HEK293T (cell line): ENCODE data around the gene HOXC11.

Source experiments
- CTCF ChIA-PET: fragments of 350-600 bp; formaldehyde crosslinking; extraction: SDS; loops from one replicate; lab custom pipeline; 2021; ENCODE audit warnings: antibody characterized with exemption, inconsistent platforms; lab: Yijun Ruan, JAX
- POLR2A ChIA-PET: fragments of 350-600 bp; formaldehyde crosslinking; extraction: SDS; loops from one replicate; lab custom pipeline; 2020; ENCODE audit warnings: antibody characterized with exemption, inconsistent platforms; lab: Yijun Ruan, JAX
- DNase-seq: peaks from one replicate; pipeline ENCODE4 v3.0.0; 2012; ENCODE audit warnings: mixed read lengths; ENCODE audit errors: extremely low spot score
- ARNT ChIP-seq: fragments of 450-650 bp; IDR thresholded peaks from 2 replicates; pipeline ENCODE4 v1.6.1; 2017; ENCODE audit warnings: mild to moderate bottlenecking
- BHLHE40 ChIP-seq: fragments of 450-650 bp; IDR thresholded peaks from 2 replicates; pipeline ENCODE4 v1.6.1; 2016; ENCODE audit warnings: mild to moderate bottlenecking, moderate library complexity, borderline replicate concordance
- CTBP1 ChIP-seq: fragments of 450-650 bp; IDR thresholded peaks from 2 replicates; pipeline ENCODE4 v1.6.1; 2016; ENCODE audit warnings: borderline replicate concordance
- ELF4 ChIP-seq: fragments of 450-650 bp; IDR thresholded peaks from 2 replicates; pipeline ENCODE4 v1.6.1; 2017; ENCODE audit warnings: antibody characterized with exemption
- FOXA1 ChIP-seq: fragments of 450-650 bp; IDR thresholded peaks from 2 replicates; pipeline ENCODE4 v1.6.1; 2016; ENCODE audit warnings: mild to moderate bottlenecking
- FOXK2 ChIP-seq: fragments of 450-650 bp; IDR thresholded peaks from 2 replicates; pipeline ENCODE4 v1.6.1; 2016; ENCODE audit warnings: mild to moderate bottlenecking
- FOXM1 ChIP-seq: fragments of 450-650 bp; IDR thresholded peaks from 2 replicates; pipeline ENCODE4 v1.6.1; 2017; ENCODE audit warnings: mild to moderate bottlenecking, borderline replicate concordance
- HDGF ChIP-seq: fragments of 450-650 bp; IDR thresholded peaks from 2 replicates; pipeline ENCODE4 v1.6.1; 2017; ENCODE audit warnings: antibody characterized with exemption, borderline replicate concordance
- L3MBTL2 ChIP-seq: fragments of 450-650 bp; conservative IDR thresholded peaks from 2 replicates; pipeline ENCODE4 v1.6.1; 2016; ENCODE audit warnings: mild to moderate bottlenecking
- LEF1 ChIP-seq: fragments of 450-650 bp; IDR thresholded peaks from 2 replicates; pipeline ENCODE4 v1.6.1; 2017; ENCODE audit warnings: mild to moderate bottlenecking, borderline replicate concordance
- NFRKB ChIP-seq: fragments of 450-650 bp; IDR thresholded peaks from 2 replicates; pipeline ENCODE4 v1.6.1; 2016; ENCODE audit warnings: mild to moderate bottlenecking, moderate library complexity
- PKNOX1 ChIP-seq: fragments of 450-650 bp; IDR thresholded peaks from 2 replicates; pipeline ENCODE4 v1.6.1; 2016
- SP1 ChIP-seq: fragments of 450-650 bp; IDR thresholded peaks from 2 replicates; pipeline ENCODE4 v1.6.1; 2017
- SUZ12 ChIP-seq: fragments of 450-650 bp; IDR thresholded peaks from 2 replicates; pipeline ENCODE4 v1.6.1; 2016; ENCODE audit warnings: mild to moderate bottlenecking
- TARDBP ChIP-seq: fragments of 450-650 bp; IDR thresholded peaks from 2 replicates; pipeline ENCODE4 v1.6.1; 2016
- ZNF384 ChIP-seq: fragments of 450-650 bp; IDR thresholded peaks from 2 replicates; pipeline ENCODE4 v1.6.1; 2016

Gene HOXC11

GRCh38 chr12:53977596-53978445, 4.9 kb downstream of the HOXC11 start:
- TF ChIP-seq ARNT (no peak), FOXM1 (no peak), SP1 (no peak), HDGF (no peak), SUZ12 (no peak)
- ChIA-PET POLR2A (interaction anchor here (1.0 to 2.5 kb wide), 7 partner anchors 10 to 302 kb away, joined by 3 to 12 read pairs (median 8); partner anchors contain the start of genes CBX5, HNRNPA1 and HOXC13), CTCF (no interaction called here)
- DNase-seq: no peak

GRCh38 chr12:53978477-53979356, 5.8 kb downstream of the HOXC11 start:
- ChIA-PET CTCF (interaction anchor here (0.5 to 1.5 kb wide), 4 partner anchors 14 to 343 kb away, joined by 3 to 4 read pairs (median 3); no protein-coding TSS in a partner anchor), POLR2A (interaction anchor here (1.1 to 2.5 kb wide), 6 partner anchors 11 to 39 kb away, joined by 3 to 12 read pairs (median 8); partner anchors contain the start of genes HOXC13 and HOXC9)
- TF ChIP-seq L3MBTL2: no peak; the same call in 1 of the 2 replicates
- TF ChIP-seq SP1: no peak
- no peak for TF ChIP-seq ARNT
- no peak for TF ChIP-seq SUZ12
- no peak for TF ChIP-seq FOXK2
- TF ChIP-seq FOXM1: no peak
- TF ChIP-seq TARDBP: no peak
- no peak for TF ChIP-seq ELF4
- TF ChIP-seq LEF1: no peak
- no peak for TF ChIP-seq FOXA1
- no peak; the same call in 1 of the 2 replicates for TF ChIP-seq CTBP1
- no peak for TF ChIP-seq NFRKB
- no peak for TF ChIP-seq ZNF384
- TF ChIP-seq BHLHE40: no peak
- TF ChIP-seq PKNOX1: no peak
- TF ChIP-seq HDGF: no peak
- DNase-seq: no peak

GRCh38 chr12:53980104-53980801, 7.3 kb downstream of the HOXC11 start:
- CTCF ChIA-PET: interaction anchor here (0.7 to 1.5 kb wide), 2 partner anchors 27 to 234 kb away, joined by 3 to 4 read pairs; no protein-coding TSS in a partner anchor
- TF ChIP-seq PKNOX1 (peak; percentile 87; the same call in 1 of the 2 replicates), SUZ12 (no peak)
- no peak for DNase-seq
- POLR2A ChIA-PET: interaction anchor here (0.6 to 1.9 kb wide), 3 partner anchors 20 to 208 kb away, joined by 3 to 7 read pairs (median 3); partner anchors contain the start of gene HOXC9

- CTCF ChIA-PET: interaction anchor here (0.7 kb wide), 1 partner anchor 235 kb away, joined by 4 read pairs; no protein-coding TSS in a partner anchor
- POLR2A ChIA-PET: interaction anchor here (0.6 to 1.9 kb wide), 2 partner anchors 20 to 209 kb away, joined by 3 to 7 read pairs; partner anchors contain the start of gene HOXC9
- TF ChIP-seq L3MBTL2 (no peak), FOXA1 (no peak), SUZ12 (no peak), ELF4 (no peak), LEF1 (no peak)
- no peak for DNase-seq
Measured at GRCh38 chr12:53980802-53981496, 8.0 kb downstream of the HOXC11 start.

GRCh38 chr12:53981634-53982565, 9.0 kb downstream of the HOXC11 start:
- DNase-seq: no peak
- TF ChIP-seq ARNT: no peak
- TF ChIP-seq LEF1: no peak
- no peak for TF ChIP-seq TARDBP
- TF ChIP-seq FOXM1: no peak
- no peak for TF ChIP-seq CTBP1
- TF ChIP-seq ELF4: no peak
- no peak for TF ChIP-seq BHLHE40
- no peak for TF ChIP-seq FOXA1
- no peak for TF ChIP-seq SUZ12
- TF ChIP-seq NFRKB: no peak
- TF ChIP-seq SP1: no peak
- TF ChIP-seq L3MBTL2: no peak
- POLR2A ChIA-PET: no interaction called here
- CTCF ChIA-PET: no interaction called here
